ENCODE results near the gene TRAPPC2L. TPM values are rescaled to one million over a fixed set of nuclear protein-coding genes. Genes with fewer than 3 reads are reported as not detected.

Gene TRAPPC2L
- polyA plus RNA-seq, 3 donors, result 38.8 to 89.3 (median 82.4) TPM

DNA sequence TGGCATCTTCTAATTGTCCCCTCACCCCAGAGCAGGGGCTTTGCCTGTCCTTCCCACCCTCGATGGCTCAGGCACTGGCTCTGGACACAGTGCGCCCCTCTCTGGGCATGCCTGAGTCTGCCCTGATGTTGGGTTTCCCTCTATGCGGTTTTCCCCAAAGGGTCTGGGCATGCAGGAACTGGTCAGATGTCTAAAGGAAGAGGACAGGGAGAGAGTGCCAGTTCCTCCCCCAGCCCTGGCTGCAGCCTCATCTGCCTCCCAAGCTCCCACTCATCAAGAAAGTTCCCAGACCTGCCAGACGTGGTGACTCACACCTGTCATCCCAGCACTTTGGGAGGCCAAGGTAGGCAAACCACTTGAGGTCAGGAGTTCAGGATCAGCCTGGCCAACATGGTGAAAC is 50.8 kb downstream of the TRAPPC2L start:
- Mint-ChIP-seq H3K4me1 (peaks cover 9% of the 10 kb centered on the region), H3K27me3 (ENCODE audit: low read depth in 3 of 3) (no peaks in the 10 kb centered on the region), H3K4me3 (no peak overlapping the region), H3K36me3 (peaks cover 11 to 28% of the 10 kb centered on the region in 2 donors), H3K9me3 (peaks cover 0 to 2% (median 0%) of the 10 kb centered on the region in 7 donors), H3K27ac (no peak overlapping the region)
- Histone ChIP-seq H3K4me1 (ENCODE audit: control insufficient read depth in 1 of 2, insufficient read depth in 2 of 2, low read length in 2 of 2) (peaks cover 0 to 8% of the 10 kb centered on the region in 2 donors), H3K9ac (ENCODE audit: insufficient read depth, low read length, poor library complexity, severe bottlenecking) (no peak overlapping the region), H3K4me2 (replicated peaks; ENCODE audit: extremely low read depth, low read length, poor library complexity, severe bottlenecking) (no peak overlapping the region), H3K27ac (ENCODE audit: low read depth in 1 of 2, low read length in 2 of 2) (no peak overlapping the region), H3K9me3 (replicated peaks in 1 of 2; ENCODE audit: control insufficient read depth in 1 of 2, insufficient read depth in 1 of 2, low read length in 2 of 2) (no peaks in the 10 kb centered on the region), H3K4me3 (replicated peaks in 1 of 3; ENCODE audit: low read depth in 2 of 3, low read length in 3 of 3) (no peak overlapping the region), H3K27me3 (ENCODE audit: control insufficient read depth in 2 of 2, insufficient read depth in 2 of 2, low read length in 2 of 2) (no peaks in the 10 kb centered on the region), H4K20me1 (ENCODE audit: insufficient read depth, low read length) (peaks cover 100% of the 10 kb centered on the region), H3K36me3 (replicated peaks in 1 of 2; ENCODE audit: control insufficient read depth in 1 of 2, insufficient read depth in 2 of 2, low read length in 2 of 2) (peaks cover 11 to 29% of the 10 kb centered on the region in 2 donors), H3K79me2 (ENCODE audit: insufficient read depth, low read length) (peaks cover 70% of the 10 kb centered on the region), H2AFZ (ENCODE audit: insufficient read depth, low read depth, low read length, poor library complexity, severe bottlenecking) (no peak overlapping the region)
- intact Hi-C loops (cut with micrococcal nuclease), result no loop called here
- TF ChIP-seq, protein P1, sequence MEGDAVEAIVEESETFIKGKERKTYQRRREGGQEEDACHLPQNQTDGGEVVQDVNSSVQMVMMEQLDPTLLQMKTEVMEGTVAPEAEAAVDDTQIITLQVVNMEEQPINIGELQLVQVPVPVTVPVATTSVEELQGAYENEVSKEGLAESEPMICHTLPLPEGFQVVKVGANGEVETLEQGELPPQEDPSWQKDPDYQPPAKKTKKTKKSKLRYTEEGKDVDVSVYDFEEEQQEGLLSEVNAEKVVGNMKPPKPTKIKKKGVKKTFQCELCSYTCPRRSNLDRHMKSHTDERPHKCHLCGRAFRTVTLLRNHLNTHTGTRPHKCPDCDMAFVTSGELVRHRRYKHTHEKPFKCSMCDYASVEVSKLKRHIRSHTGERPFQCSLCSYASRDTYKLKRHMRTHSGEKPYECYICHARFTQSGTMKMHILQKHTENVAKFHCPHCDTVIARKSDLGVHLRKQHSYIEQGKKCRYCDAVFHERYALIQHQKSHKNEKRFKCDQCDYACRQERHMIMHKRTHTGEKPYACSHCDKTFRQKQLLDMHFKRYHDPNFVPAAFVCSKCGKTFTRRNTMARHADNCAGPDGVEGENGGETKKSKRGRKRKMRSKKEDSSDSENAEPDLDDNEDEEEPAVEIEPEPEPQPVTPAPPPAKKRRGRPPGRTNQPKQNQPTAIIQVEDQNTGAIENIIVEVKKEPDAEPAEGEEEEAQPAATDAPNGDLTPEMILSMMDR (IDR thresholded peaks at IDR 0.05), result no peak
- 81% methylated on average over 4 of the region's 4 CpGs for WGBS (ENCODE audit: insufficient coverage)
- no peak for DNase-seq

DNA sequence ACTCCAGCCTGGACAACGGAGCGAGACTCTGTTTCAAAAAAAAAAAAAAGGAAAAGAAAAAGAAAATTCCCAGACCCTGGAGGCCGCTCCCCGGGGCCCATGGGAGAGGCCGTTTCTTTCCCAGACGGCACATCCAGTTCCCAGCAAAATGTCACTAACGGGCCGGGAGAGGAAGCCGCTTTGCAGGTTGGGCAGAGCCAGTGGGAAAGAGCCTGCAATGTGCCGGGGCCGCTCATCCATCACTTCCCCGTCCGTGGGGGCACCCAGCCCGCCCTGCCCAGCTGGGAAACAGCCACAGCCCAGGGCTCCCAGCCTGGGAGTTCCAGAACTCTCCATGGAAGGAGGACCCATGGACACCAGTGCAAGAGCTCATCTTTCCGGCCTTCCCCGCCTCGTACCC is 51.4 kb downstream of the TRAPPC2L start:
- peaks cover 7 to 29% of the 10 kb centered on the region in 2 donors for H3K36me3 Mint-ChIP-seq
- Histone ChIP-seq H3K36me3 (replicated peaks in 1 of 2; ENCODE audit: control insufficient read depth in 1 of 2, insufficient read depth in 2 of 2, low read length in 2 of 2) (peaks cover 11 to 30% of the 10 kb centered on the region in 2 donors), H3K27me3 (ENCODE audit: control insufficient read depth in 2 of 2, insufficient read depth in 2 of 2, low read length in 2 of 2) (no peaks in the 10 kb centered on the region), H3K9me3 (replicated peaks in 1 of 2; ENCODE audit: control insufficient read depth in 1 of 2, insufficient read depth in 1 of 2, low read length in 2 of 2) (peaks cover 0 to 2% of the 10 kb centered on the region in 2 donors), H3K4me1 (ENCODE audit: control insufficient read depth in 1 of 2, insufficient read depth in 2 of 2, low read length in 2 of 2) (peaks cover 0 to 8% of the 10 kb centered on the region in 2 donors), H3K4me3 (replicated peaks in 1 of 3; ENCODE audit: low read depth in 2 of 3, low read length in 3 of 3) (no peak overlapping the region), H2AFZ (ENCODE audit: insufficient read depth, low read depth, low read length, poor library complexity, severe bottlenecking) (no peak overlapping the region), H3K4me2 (replicated peaks; ENCODE audit: extremely low read depth, low read length, poor library complexity, severe bottlenecking) (no peak overlapping the region), H3K79me2 (ENCODE audit: insufficient read depth, low read length) (peaks cover 71% of the 10 kb centered on the region), H3K9ac (ENCODE audit: insufficient read depth, low read length, poor library complexity, severe bottlenecking) (no peak overlapping the region), H4K20me1 (ENCODE audit: insufficient read depth, low read length) (peaks cover 100% of the 10 kb centered on the region), H3K27ac (ENCODE audit: low read depth in 1 of 2, low read length in 2 of 2) (no peak overlapping the region)
- peaks cover 9% of the 10 kb centered on the region for H3K4me1 Mint-ChIP-seq
- TF ChIP-seq, protein P1 (IDR thresholded peaks at IDR 0.05), result no peak
- DNase-seq, result no peak
- 90% methylated on average over 15 of the region's 17 CpGs for WGBS (ENCODE audit: insufficient coverage)
- no peak overlapping the region for H3K4me3 Mint-ChIP-seq
- no peaks in the 10 kb centered on the region for H3K27me3 Mint-ChIP-seq (ENCODE audit: low read depth in 3 of 3)
- intact Hi-C loops (cut with micrococcal nuclease), result no loop called here
- peaks cover 0 to 2% (median 0%) of the 10 kb centered on the region in 7 donors for H3K9me3 Mint-ChIP-seq
- no peak overlapping the region for H3K27ac Mint-ChIP-seq
